Daoy (cell line): ENCODE data around the gene HS6ST2. TPM values are rescaled to one million over a fixed set of nuclear protein-coding genes. Genes with fewer than 3 reads are reported as not detected.

ENCODE experiments used
- DNase-seq: peaks from one replicate; pipeline ENCODE4 v3.0.0-alpha.2; 2015; ENCODE audit warnings: low read depth
- total RNA-seq: library from RNA; depleted of rRNA; stranded (reverse); fragments of >200 nt; shearing (Covaris generic); gene quantifications from 2 replicates; pipeline ENCODE4 v1.2.3, GENCODE V29; 2014; rRNA removed

Gene HS6ST2
- total RNA-seq, 1 experiment from 2014 or later: 10.1 TPM

DNA sequence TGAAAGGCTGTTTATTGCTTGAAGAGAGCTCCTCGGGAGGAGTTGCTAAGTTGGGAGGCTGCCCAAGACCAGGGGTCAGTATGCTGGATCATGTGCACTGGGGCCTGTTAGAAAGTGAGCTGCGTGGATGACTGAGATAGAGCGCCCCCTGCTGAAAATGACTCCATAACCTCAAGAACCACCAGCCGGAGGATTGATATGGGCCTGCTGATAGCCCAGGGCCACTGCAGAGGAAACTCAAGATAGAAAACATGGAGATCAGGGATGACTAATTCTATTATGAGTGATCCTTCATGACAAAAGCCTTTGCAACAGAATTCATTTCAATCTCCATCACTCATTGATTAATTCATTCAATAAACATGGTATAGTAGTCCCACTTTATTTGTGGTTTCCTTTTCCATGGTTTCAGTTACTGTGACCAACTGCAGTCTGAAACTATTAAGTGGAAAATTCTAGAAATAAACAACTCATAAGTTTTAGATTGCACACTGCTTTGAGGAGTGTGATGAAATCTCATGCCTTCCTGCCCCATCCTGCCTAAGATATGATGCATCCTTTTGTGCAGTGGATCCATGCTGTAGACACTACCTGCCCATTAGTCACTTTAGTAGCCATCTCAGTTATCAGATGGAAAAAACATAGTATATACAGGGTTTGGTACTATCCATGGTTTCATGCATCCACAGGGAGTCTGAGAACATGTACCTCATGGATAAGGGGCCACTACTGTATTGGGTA lies 342.9 kb downstream of the HS6ST2 start:
- peak; percentile 27 for DNase-seq

GRCh38 chrX:132614297-132614696 lies 344.1 kb downstream of the HS6ST2 start:
- peak; percentile 6 for DNase-seq

GRCh38 chrX:132613801-132614200 lies 344.6 kb downstream of the HS6ST2 start:
- no peak for DNase-seq

GRCh38 chrX:132612821-132613564 lies 345.4 kb downstream of the HS6ST2 start:
- peak; percentile 32 for DNase-seq

GRCh38 chrX:132610536-132610935 lies 347.9 kb downstream of the HS6ST2 start:
- DNase-seq: no peak

- DNase-seq: no peak
These were observed 349.0 kb downstream of the HS6ST2 start for GRCh38 chrX:132609362-132609848.

DNA sequence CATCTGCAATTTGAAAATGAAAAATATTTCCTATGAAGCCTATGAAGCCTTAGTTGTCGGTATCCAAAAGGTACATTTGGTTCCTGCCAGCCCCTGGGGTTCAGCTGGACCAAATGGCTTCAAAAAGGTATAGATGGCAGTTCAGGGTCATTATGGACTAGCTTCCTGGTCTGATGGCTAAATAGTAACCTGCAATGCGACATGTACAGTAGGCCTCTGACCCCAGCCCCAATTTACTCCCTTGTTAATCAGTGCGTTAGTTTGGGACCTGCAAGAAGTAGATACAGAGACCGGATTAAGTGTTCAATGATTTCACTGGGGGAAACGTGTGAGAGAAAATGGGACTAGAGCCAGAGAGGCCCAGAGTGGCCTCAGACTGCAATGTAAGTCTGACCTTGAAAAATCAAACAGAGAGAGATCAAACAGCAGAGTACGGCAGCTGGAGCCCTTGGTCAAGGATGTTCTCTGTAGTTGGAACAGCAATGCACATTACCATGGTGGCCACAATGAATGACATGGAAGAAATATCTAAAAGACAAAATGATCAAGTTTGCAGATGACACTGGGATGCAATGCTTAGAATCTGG lies 354.6 kb downstream of the HS6ST2 start:
- no peak for DNase-seq

DNA sequence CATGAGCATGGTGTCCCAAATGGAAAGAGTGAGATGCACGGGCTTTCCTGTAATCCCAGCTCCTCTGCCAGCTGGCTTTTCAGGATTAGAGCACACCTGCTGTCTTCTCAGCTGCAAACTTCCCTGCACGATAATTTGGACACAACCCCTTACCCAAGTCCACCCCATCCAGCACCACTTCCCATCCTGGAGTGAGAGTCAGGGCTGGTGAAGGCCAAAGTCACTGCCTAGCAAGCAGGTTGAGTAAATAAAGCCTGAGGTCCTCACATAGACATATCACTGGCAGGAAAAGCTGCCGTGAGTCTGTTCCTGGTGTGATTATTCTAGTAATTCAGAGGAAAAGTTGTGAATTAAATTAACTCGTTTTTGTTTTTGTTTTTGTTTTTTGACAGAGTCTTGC lies 355.7 kb downstream of the HS6ST2 start:
- no peak for DNase-seq

DNA sequence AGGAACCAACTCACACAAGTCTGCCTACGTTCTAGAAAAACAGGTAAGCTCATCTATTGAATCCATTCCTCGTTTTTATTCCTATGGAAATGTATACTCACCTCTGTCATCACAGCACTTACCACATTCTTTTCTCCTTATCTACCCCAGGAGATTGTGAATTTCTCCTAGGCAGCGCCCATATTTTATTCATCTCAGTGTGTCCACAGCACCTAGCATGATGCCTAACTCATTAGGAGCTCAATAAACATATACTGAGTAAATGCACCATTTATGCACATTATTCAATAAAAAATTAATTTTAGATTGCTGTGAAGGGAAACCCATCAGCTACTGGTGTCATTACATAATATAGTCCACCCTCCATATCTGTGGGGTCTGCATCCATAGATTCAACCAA lies 363.4 kb downstream of the HS6ST2 start:
- no peak for DNase-seq

- peak; percentile 21 for DNase-seq
These were observed 364.3 kb downstream of the HS6ST2 start for GRCh38 chrX:132594129-132594528.

GRCh38 chrX:132592880-132593279 lies 365.5 kb downstream of the HS6ST2 start:
- peak; percentile 3 for DNase-seq

- DNase-seq: no peak
These were observed 366.6 kb downstream of the HS6ST2 start for GRCh38 chrX:132591719-132592275.

DNA sequence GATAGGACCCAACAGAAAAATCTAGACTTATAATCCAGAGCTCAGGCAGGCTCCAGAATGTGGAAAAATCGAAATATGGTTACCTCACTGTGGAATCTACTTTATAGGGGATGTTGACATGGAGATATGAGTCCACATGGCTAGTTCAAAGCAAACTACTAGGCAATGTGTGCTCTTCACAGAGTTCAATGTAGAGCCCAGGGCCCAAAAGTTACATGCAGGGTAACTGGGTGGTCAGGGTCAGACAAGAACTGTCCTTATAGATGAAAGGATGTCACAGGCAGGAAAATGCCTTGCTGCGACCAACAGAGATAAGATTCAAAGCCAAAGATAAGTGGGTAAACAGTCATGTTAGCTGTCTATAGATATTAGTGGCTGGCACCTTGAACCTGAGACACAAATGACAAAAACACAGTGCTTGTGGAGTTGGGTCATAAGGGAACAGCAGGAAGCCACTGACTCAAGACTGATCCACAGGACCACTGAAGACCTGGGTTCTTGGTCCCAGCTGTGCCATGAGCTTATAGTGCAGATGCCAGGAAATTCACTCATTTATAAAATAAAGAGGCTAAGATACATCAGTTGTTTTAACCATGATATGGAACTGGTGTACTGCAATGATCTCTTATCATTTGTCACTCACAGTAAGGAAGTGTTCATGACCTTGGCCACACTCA lies 367.9 kb downstream of the HS6ST2 start:
- no peak for DNase-seq

- DNase-seq: no peak
These were observed 373.5 kb downstream of the HS6ST2 start for GRCh38 chrX:132584936-132585335.

- DNase-seq: no peak
These were observed 381.5 kb downstream of the HS6ST2 start for GRCh38 chrX:132576939-132577338.

Other genes starting within 250 kb of the HS6ST2 start
- gene USP26, start 138.5 kb upstream of the HS6ST2 start, total RNA-seq: not detected in 2 replicates